GM12892 (cell line): ENCODE data around the gene MTX1.

ENCODE experiments used
- POLR2A ChIP-seq: IDR thresholded peaks from 2 replicates; pipeline ENCODE4 v1.6.1; 2011; ENCODE audit warnings: low read depth, low read length, control low read depth
- TAF1 ChIP-seq: IDR thresholded peaks from 2 replicates; pipeline ENCODE4 v1.6.1; 2011; ENCODE audit warnings: low read depth, mild to moderate bottlenecking, control low read depth, low read length, borderline replicate concordance

GRCh38 chr1:155261493-155261851, 53.0 kb downstream of the MTX1 start:
- TF ChIP-seq POLR2A, result no peak
- TF ChIP-seq TAF1, result no peak
